UCSD-AML1 (cell line): ENCODE results near the gene TTC21A.

ENCODE experiments used
- DNase-seq: peaks from one replicate; lab custom pipeline; 2025; ENCODE audit not compliant: unreplicated experiment; lab: John Stamatoyannopoulos, UW

The TTC21A gene

DNA sequence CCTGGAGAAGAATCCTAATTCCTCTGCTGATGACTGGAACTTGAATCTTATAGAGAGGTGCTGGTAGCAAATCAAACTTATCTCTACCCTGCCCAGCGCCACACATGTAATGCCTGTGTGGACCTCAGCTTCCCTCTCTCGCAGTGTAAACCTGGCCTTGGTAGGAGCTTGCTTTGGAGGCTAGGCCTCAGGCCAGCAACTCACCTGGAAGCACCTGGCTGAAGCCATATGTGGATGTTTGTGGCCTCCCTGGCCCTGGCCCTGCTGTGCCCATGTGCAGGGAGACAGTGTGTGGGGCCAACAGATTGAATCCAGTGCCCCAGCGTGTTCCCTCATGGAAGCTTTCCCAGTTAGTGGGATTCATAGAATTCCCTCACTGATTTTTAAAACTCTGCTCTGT is 8.4 kb downstream of the TTC21A start:
- no peak for DNase-seq

DNA sequence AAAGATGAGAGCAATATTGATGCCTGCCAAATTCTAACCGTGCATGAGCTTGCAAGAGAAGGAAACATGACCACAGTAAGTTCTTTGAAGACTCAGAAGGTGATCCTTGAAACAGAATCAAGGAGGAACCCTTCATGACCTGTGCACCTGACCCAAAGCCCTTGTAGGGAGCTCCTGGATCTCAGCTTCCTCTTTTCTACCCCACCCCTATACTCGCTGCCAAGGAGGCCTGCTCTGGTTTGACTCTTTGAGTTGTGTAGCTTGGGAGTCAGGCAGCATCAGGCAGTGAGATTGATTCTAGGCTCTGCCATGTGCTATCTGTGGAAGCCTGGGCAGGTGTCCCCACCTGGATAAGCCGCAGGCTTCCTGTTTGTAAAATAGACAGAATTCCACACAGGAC is 10.6 kb downstream of the TTC21A start:
- DNase-seq, result no peak

DNA sequence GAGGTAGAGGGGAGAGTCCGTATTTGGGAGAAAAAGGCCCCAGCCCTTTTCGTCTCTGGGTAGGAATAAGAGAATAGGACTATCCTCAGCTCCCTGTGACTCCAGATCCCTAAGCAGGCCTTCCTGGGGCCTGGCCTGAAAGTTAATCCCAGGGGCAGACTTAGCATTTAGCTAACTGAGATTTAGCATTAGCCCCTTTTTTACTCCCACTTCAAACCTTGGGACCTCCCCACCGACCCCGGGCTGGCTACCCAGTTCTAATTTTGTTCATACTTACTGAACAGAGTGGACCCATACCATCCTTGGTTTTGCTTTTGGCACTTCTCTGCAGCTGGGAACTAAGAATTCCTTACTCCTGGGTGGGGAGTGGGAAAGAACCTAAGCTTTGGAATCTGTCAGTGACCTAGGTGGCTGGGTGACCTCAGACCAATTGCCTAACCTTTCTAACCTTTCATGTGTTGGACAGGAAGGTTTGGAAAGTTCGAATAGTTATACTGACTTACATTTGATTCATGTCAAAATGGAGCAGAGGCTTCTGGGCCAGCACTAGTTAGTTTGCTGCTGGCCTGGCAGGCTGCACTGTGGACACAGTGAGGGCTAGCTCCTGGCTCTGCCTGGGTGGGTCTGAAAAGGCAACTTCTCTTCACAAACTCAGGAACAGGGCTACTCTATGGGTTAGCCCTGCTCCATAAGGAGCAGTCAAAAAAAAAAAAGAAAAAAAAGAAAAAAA is 11.6 kb downstream of the TTC21A start:
- DNase-seq, result no peak

DNA sequence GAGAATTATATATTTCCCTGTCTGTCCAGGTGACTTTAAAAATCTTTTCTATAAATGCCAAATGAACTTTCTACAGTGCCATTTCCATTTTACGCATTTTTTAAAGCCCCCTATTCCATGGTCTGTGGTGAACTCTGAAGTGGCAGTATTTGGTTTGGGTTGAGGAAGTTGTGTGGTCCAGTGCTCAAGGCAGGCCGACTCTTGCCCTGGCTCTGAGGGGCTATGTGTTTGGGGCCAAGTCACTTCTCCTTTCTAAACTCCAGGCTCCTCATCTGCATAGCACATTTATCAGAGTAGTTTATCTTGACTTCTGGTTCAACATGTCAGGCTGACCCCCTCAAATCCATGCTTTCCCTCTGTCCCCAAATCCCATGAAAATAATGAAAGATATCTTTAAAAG is 14.1 kb downstream of the TTC21A start:
- peak; percentile 24 for DNase-seq

DNA sequence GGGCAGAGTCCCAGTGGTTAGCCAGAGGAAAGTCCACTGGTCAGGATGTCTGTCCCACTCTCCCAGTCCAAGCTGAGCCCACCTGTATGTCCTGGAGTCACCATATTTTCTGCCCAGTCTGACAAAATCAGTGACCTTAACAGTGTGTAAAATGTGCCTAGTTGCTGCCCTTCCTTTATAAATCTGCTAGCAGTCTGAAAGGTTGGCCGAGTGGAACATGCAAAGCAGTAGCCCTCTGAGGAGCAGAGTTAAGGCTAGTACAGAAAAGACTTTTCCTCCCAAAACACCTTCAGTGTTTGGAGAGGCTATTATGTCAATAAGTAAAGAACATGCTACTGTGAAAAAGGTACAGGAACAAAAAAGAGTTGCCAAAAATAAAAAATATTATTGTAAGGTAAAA is 15.3 kb downstream of the TTC21A start:
- DNase-seq, result no peak

DNA sequence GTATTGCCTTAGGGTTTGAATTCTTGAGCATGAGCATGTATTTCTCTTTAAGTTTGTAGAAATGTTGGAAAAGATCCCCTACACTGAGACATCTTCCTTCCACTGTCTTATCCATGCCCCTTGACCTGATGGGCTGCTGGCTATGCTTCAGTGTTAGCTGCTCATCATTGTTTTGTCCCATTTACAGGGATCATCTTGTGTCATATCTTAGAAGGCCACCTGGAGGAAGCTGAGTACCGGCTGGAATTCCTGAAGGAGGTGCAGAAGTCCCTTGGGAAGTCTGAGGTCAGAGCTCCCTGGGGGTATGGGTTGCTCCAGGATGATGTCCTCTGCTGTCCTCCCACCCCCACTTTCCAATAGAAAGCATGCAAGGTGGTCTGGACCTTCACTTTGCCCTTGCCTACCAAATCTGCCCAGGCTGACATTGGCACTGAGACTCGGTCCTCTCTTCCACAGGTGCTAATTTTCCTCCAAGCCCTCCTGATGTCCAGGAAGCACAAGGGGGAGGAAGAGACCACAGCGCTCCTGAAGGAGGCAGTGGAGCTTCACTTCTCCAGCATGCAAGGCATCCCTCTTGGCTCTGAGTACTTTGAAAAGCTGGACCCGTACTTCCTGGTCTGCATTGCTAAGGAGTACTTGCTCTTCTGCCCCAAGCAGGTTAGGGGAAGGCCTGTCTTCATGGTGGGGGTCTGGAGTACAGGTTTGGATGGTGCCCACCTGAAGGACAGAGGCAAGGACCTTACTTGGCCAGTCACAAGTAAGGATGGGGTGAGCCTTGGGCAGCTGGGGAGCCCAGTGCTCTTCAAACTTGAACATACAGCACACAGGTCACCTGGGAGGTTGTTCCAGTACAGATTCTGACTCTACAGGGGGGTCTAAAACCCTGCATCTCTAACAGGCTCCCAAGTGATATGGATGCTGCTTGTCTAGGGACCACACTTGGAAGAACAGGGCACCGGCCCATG is 17.7 kb downstream of the TTC21A start:
- DNase-seq, result no peak

DNA sequence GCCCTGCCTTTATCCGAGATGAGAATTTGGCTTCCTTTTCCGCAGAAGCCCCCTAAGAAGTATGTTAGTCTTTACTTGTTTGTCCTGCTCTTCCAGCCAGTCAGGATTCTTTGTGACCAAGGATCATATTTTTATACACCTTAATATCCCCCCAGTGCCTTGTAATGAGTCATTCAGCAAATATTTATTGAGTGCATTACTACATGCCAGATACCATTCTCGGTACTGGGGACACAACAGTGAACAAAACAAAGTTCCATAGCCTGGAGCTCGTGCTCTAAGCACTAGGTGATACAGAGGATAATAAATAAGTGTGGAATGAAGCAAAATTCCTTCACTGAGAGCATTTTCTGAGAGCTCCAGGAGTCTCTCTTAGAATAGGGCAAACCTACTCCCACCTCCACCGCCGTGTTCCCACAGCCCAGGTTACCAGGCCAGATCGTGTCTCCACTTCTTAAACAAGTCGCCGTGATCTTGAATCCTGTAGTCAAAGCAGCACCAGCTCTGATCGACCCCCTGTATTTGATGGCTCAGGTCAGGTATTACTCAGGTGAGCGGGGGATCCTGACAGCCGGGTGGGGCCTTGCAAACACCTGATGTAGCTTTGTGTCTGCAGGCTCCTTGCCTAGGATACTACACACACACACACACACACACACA is 18.5 kb downstream of the TTC21A start:
- DNase-seq, result no peak

DNA sequence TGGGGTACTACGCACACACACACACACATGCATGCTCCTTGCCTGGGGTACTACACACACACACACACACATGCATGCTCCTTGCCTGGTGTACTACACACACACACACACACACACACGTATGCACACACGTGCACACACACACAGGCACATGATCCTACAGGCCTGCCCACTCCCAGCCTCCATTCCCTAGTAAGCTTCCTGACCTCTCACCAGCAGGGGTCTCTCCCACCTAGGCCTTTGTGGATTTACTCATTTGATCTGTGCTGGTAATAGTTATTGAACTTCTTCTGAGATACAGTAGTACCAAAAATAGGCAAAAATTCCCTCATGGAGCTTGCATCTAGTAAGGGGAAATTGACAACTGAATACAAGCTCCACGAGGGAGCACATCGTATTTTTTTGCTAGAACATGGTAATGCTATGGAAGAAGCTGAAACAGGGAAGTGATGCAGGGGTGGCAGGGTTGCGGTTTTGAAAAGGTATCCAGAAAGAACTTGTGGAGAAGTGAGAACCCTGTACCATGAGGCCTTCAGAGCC is 19.1 kb downstream of the TTC21A start:
- DNase-seq, result peak; percentile 55

DNA sequence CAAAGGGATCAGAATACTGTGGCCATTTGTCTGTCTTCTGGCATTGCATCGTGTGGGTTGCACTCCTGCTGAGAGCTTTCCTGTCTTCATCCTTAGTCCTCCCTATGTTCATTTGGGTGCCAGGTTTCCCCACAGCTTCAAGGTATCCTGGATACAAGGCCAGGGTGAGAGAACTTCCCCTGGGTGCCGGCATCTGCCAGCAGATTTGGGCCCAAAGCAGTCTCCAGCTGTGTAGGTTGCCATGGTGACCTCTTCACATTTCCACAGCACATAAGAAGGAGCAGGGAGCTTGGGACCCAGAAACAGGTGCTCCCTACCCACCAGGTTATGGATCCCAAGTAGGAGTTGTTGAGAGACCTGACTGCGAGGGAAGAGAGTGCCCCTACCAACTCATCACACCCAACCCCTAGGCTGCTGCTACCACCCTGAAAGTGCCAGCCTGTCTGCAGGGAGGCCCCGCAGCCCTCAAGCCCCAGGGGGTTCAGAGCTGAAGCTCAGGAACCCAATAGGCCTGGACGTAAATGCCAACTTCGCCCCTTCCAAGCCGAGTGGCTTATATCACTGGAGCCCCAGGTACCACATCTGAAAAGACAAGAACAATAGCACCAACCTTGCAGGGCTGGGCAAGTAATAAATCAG is 19.9 kb downstream of the TTC21A start:
- no peak for DNase-seq

DNA sequence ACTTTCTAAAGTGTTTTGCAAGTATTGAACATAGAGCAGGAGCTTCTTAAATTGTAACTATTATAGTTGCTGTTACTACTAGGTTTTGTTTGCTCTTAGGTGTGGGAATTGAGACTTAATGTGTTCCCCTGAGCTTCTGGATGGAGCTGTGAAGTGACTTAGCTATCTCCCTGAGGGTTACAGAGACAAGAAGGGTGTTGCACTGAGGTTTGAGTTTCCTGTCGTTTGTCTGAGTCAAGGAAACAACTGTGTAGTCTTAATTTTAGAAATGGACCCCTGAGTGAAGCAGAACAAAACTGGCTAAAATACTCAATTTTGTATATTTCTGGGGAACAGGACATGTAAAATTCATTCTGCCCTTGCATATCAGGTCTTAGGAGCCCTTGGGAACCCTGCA is 20.4 kb downstream of the TTC21A start:
- no peak for DNase-seq

DNA sequence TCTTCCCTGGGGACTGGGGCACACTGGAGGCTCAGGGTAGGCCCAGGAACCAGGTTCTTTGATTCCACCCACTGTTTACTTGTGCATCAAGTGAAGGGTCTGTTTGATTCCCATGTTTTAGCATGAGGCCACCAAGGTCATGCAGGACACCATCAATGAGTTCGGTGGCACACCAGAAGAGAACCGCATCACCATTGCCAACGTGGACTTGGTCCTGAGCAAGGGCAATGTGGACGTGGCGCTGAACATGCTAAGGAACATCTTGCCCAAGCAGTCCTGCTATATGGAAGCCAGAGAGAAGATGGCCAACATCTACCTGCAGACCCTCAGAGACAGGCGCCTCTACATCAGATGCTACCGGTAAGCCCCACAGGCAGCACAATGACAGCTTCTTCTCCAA is 21.5 kb downstream of the TTC21A start:
- DNase-seq, result no peak

DNA sequence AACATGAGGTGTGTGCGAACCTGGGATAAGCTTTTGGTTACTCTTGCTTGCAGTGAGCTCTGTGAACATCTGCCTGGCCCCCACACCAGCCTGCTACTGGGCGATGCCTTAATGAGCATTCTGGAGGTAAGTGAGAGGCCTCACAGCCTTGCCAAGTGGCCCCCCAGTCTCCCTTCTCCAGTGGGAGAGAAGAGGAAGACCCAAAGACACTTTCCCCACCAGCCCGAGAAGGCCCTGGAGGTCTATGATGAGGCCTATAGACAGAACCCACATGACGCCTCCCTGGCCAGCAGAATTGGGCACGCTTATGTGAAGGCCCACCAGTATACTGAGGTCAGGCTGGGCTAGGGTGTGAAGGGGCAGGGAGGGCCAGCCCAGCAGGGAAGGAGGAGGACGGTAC is 22.5 kb downstream of the TTC21A start:
- no peak for DNase-seq

DNA sequence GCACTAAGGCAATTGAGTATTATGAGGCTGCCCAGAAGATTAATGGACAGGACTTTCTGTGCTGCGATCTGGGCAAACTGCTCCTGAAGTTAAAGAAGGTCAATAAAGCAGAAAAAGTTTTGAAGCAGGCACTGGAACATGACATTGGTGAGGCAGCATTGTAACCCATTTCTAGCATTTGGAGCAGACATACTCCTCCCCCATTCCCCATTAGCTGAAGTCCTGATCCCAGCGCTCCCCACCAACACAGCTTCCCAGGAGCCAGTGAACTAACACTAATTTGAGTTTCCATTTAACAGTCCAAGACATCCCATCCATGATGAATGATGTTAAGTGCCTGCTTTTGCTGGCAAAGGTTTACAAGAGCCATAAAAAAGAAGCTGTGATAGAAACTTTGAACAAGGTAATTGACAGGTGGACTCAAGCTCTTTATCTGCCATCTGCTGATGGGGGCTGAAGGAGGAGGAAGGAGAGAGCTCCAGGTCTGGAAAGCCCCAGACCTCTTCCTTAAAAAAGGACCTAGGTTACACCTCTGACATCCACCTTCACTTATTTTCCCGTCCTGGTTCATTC is 23.3 kb downstream of the TTC21A start:
- no peak for DNase-seq

DNA sequence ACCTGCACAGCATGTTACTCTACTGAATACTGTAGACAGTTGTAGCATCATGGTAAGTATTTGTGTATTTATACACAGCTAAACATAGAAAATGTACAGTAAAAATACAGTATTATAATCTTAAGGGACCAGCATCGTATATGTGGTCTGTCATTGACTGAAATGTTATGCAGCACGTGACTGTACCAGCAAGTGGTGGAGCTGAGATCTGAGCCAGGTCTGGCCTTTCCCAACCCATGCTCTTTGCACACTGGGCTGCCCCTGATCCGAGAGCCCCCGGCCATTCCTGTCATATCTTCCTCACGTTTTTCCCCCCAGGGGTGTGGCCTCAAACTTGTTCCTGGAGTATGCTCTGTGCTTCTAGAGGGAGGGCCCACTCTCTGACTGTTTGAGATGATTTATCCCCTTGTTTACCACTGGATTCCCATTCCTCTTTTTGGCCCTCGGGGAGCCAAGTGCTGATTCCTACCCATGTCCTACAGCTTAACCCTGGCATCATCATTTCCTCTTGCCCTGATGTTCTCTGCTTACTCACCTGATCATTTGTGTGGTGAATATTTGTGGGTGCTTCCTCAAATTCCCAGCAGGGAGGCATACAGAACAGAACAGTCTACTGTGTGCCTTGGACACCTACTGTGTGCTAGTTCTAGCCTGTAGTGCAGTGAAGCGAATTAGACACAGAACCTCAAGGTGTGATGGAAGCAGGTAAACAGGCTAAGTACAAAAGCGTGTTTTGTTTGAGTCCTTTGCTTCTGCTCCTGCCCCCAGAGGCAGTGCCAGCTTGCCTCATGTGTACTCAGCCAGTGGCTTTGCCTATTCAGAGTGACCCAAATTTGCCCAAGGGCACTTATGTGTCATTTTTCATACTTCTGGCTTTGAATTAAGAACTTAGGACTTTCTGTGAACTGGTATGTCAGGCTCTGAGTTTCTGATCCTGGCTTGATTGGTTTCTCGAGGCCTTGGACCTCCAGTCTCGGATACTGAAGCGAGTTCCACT is 24.9 kb downstream of the TTC21A start:
- DNase-seq, result no peak

DNA sequence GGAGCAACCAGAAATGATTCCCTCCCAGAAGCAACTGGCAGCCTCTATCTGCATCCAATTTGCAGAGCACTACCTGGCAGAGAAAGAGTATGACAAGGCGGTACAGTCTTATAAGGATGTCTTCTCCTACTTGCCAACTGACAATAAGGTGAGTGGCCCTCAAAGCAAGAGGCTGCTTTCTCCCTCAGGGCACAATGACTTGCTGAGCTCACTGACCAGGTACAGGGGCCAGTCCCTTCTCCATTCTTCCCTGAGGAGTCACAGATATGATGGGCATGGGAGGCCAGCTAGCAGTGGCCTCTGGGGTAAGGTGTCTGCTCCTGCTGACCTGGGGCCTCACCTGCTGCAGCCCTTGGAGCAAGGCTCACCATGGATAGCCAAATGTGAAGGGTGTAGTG is 25.6 kb downstream of the TTC21A start:
- DNase-seq, result no peak

DNA sequence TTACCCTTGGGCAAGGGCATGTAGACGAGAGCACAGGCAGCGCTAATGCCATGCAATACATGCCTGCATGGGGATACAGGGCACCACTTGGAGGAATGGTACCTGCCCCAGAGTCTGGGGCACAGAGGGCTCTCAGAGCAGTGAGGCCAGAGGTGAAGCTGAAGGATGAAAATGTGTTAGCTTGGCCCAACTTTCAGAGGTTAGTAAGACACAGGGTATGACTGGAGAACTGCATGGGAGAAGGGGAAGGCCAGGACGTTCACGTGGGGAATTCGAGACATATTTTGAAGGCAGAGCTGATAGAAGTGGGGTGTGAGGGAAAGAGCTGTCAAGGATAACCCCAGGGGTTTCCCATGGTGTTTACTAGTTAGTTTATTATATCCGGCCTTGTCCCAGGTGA is 26.3 kb downstream of the TTC21A start:
- DNase-seq, result no peak

DNA sequence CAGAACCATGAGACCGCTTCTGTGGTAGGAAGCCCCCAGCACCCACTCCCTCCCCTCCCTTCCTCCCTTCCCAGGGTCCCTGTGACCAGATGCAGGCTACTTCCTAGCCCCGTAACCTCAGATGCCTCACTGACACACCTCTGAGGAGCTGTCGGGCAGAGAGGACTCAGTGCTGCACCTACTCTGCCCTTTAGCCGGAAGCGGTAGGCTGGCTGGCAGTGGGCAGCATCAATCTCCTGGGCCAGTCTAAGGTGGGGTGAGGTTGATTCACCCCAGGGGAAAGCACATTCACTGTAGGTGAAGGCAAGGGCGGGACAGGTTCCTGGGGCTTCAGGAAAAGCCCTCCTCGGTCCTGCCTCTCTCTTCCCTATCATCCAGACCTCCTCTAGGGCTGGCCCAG is 26.8 kb downstream of the TTC21A start:
- no peak for DNase-seq

DNA sequence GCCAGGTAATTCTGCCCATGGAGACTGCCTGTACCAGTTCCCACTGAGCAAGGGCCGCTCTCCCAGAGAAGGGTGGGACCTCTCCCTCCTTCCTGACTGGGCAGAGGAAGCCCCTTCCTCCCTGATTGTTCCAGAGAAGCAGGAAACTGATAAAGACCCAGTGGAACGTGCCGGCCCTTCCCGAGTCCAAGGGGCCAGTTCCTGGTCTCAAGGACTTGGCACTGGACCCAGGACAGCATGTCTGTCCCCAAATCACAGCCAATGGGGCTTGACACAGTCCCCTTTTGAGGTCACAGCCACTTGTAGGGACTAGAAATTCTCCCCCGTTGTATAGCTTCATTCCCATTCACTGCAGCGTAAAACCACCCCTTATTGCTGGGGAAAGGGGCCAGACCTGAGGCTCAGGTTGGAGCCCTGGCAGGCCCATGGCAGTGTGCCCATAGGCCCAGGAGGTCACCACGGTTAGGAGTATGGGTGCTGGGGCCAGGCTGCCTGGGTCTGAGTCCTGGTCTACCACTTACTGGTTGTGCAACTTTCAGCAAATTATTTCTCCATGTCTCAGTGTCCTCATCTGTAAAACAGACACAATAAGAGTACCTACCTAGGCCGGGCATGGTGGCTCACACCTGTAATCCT is 27.8 kb downstream of the TTC21A start:
- no peak for DNase-seq
